H1 (cell line): Measurements from ENCODE around the gene ARHGAP8. TPM values are rescaled to one million over a fixed set of nuclear protein-coding genes. Genes with fewer than 3 reads are reported as not detected.

Source experiments
- CTCF ChIA-PET: fragments of 300-600 bp; sonication (Branson Sonifier 250); formaldehyde crosslinking; loops from one replicate; lab custom pipeline; 2021; ENCODE audit not compliant: partially characterized antibody; lab: Charles Lee
- POLR2A ChIA-PET: fragments of 300-600 bp; sonication (Branson Sonifier 250); formaldehyde crosslinking; loops from one replicate; lab custom pipeline; 2021; ENCODE audit warnings: inconsistent platforms; ENCODE audit not compliant: partially characterized antibody; lab: Charles Lee
- DNase-seq, 2 experiments: peaks; one replicate each; pipeline versions ENCODE4 v3.0.0 to v3.0.0-alpha.2; 2010 to 2022; ENCODE audit warnings: low spot score in 2 of 2, low read depth in 1 of 2, mixed read lengths in 1 of 2
- FAIRE-seq: peaks from 2 replicates; lab custom pipeline; 2011; peaks lifted over from hg19 to GRCh38; lab: Jason Lieb, UNC
- H2AFZ ChIP-seq: 2 replicates; pipeline ENCODE4 v1.8.1; 2012; ENCODE audit warnings: low read length, inconsistent platforms
- H2AK5ac ChIP-seq: 2 replicates; pipeline ENCODE4 v1.6.1; 2013; ENCODE audit warnings: low read depth, low read length
- H2BK120ac ChIP-seq: replicated peaks from 2 replicates; pipeline ENCODE3; 2013; ENCODE audit warnings: low read depth, low read length, inconsistent platforms
- H2BK12ac ChIP-seq: 2 replicates; pipeline ENCODE4 v1.6.1; 2013; ENCODE audit warnings: low read depth, low read length
- H2BK15ac ChIP-seq: 2 replicates; pipeline ENCODE4 v1.6.1; 2013; ENCODE audit warnings: low read length
- H2BK20ac ChIP-seq: 2 replicates; pipeline ENCODE4 v1.6.1; 2013; ENCODE audit warnings: low read length
- H2BK5ac ChIP-seq: 2 replicates; pipeline ENCODE4 v1.6.1; 2013; ENCODE audit warnings: low read depth, low read length
- H3K14ac ChIP-seq: 2 replicates; pipeline ENCODE4 v1.6.1; 2013; ENCODE audit warnings: inconsistent platforms; ENCODE audit not compliant: insufficient read length
- H3K18ac ChIP-seq: 2 replicates; pipeline ENCODE4 v1.6.1; 2013; ENCODE audit warnings: low read length; ENCODE audit errors: extremely low read depth
- H3K23ac ChIP-seq: 2 replicates; pipeline ENCODE4 v1.6.1; 2013; ENCODE audit warnings: inconsistent platforms; ENCODE audit not compliant: insufficient read length
- H3K23me2 ChIP-seq: 2 replicates; pipeline ENCODE4 v1.6.1; 2013; ENCODE audit warnings: low read depth, low read length
- H3K27ac ChIP-seq: 2 replicates; pipeline ENCODE4 v1.6.1; 2011; ENCODE audit warnings: low read depth, low read length, inconsistent platforms
- H3K27me3 ChIP-seq, 4 experiments: replicated peaks in 1 of 4; 1 replicate in 1 of 4; 2 replicates in 3 of 4; pipeline versions ENCODE4 v1.6.1 to v1.8.1; 2011 to 2013; ENCODE audit warnings: low read length in 3 of 4, mild to moderate bottlenecking in 3 of 4, inconsistent platforms in 2 of 4, mixed read lengths in 2 of 4, moderate library complexity in 1 of 4; ENCODE audit not compliant: control insufficient read depth in 3 of 4, insufficient read depth in 3 of 4; ENCODE audit errors: extremely low read depth in 1 of 4
- H3K36me3 ChIP-seq, 4 experiments: 2 replicates each; pipeline versions ENCODE4 v1.6.1 to v1.8.1; 2011 to 2013; ENCODE audit warnings: mild to moderate bottlenecking in 4 of 4, low read length in 3 of 4, moderate library complexity in 2 of 4, control low read depth in 1 of 4, inconsistent platforms in 1 of 4; ENCODE audit not compliant: insufficient read depth in 4 of 4, control insufficient read depth in 2 of 4
- H3K4ac ChIP-seq: replicated peaks from 2 replicates; pipeline ENCODE3; 2013; ENCODE audit warnings: low read length, low read depth, mixed read lengths, inconsistent platforms; ENCODE audit not compliant: insufficient read length
- H3K4me1 ChIP-seq, 4 experiments: replicated peaks in 1 of 4; 1 replicate in 1 of 4; 2 replicates in 3 of 4; pipeline versions ENCODE4 v1.6.1 to v1.8.1; 2011 to 2013; ENCODE audit warnings: low read length in 3 of 4, inconsistent platforms in 2 of 4, mixed read lengths in 1 of 4; ENCODE audit not compliant: insufficient read depth in 4 of 4, control insufficient read depth in 3 of 4
- H3K4me2 ChIP-seq, 2 experiments: 2 replicates each; pipeline versions ENCODE4 v1.6.1 to v1.8.1; 2011 to 2013; ENCODE audit warnings: low read depth in 2 of 2, low read length in 2 of 2, control low read depth in 1 of 2, inconsistent platforms in 1 of 2, mild to moderate bottlenecking in 1 of 2; ENCODE audit not compliant: insufficient read depth in 1 of 2
- H3K4me3 ChIP-seq, 4 experiments: fragments of 200-600, 300-600 bp in 1 of 4; sonication (generic), shearing (Covaris generic), sonication (Bioruptor Twin) in 1 of 4; 2 replicates each; pipeline versions ENCODE4 v1.5.1 to v1.8.1; 2011 to 2016; ENCODE audit warnings: low read length in 4 of 4, low read depth in 3 of 4, control low read depth in 2 of 4, inconsistent platforms in 2 of 4, mild to moderate bottlenecking in 2 of 4, mixed read lengths in 1 of 4, moderate library complexity in 1 of 4; ENCODE audit not compliant: insufficient read depth in 2 of 4; ENCODE audit errors: extremely low read depth in 1 of 4
- H3K56ac ChIP-seq: replicated peaks from 2 replicates; pipeline ENCODE3; 2013; ENCODE audit warnings: low read depth, mild to moderate bottlenecking, mixed read lengths, low read length, inconsistent platforms; ENCODE audit not compliant: insufficient read length
- H3K79me1 ChIP-seq: 2 replicates; pipeline ENCODE4 v1.6.1; 2013; ENCODE audit warnings: low read depth, low read length, control low read depth
- H3K79me2 ChIP-seq, 2 experiments: 2 replicates each; pipeline versions ENCODE4 v1.6.1 to v1.8.1; 2012 to 2013; ENCODE audit warnings: low read length in 2 of 2, mild to moderate bottlenecking in 2 of 2, inconsistent platforms in 1 of 2; ENCODE audit not compliant: insufficient read depth in 2 of 2, control insufficient read depth in 1 of 2
- H3K9ac ChIP-seq, 4 experiments: replicated peaks in 1 of 4; 1 replicate in 1 of 4; 2 replicates in 3 of 4; pipeline versions ENCODE4 v1.6.1 to v1.8.1; 2011 to 2013; ENCODE audit warnings: low read depth in 3 of 4, low read length in 3 of 4, control low read depth in 2 of 4, mild to moderate bottlenecking in 2 of 4, moderate library complexity in 2 of 4, inconsistent platforms in 1 of 4; ENCODE audit errors: extremely low read depth in 1 of 4
- H3K9me3 ChIP-seq, 2 experiments: 2 replicates each; pipeline versions ENCODE4 v1.6.1 to v1.8.1; 2012 to 2013; ENCODE audit warnings: mild to moderate bottlenecking in 2 of 2, moderate library complexity in 2 of 2, control low read depth in 1 of 2, inconsistent platforms in 1 of 2, low read depth in 1 of 2, low read length in 1 of 2, mixed read lengths in 1 of 2; ENCODE audit not compliant: insufficient read depth in 2 of 2
- H4K20me1 ChIP-seq, 2 experiments: replicated peaks in 1 of 2; 2 replicates each; pipeline versions ENCODE3 to v1.8.1; 2011 to 2013; ENCODE audit warnings: inconsistent platforms in 2 of 2, low read length in 2 of 2, mild to moderate bottlenecking in 1 of 2; ENCODE audit not compliant: insufficient read depth in 2 of 2, control insufficient read depth in 1 of 2
- H4K5ac ChIP-seq: 2 replicates; pipeline ENCODE4 v1.6.1; 2013; ENCODE audit warnings: low read length, low read depth, mixed read lengths, inconsistent platforms; ENCODE audit not compliant: insufficient read length
- H4K8ac ChIP-seq: 2 replicates; pipeline ENCODE4 v1.8.0; 2013; ENCODE audit warnings: mild to moderate bottlenecking, moderate library complexity, low read length, inconsistent platforms; ENCODE audit not compliant: insufficient read depth; ENCODE audit errors: extremely low read depth
- H4K91ac ChIP-seq: replicated peaks from 2 replicates; pipeline ENCODE3; 2013; ENCODE audit warnings: low read length, mixed read lengths, inconsistent platforms; ENCODE audit not compliant: insufficient read length
- BCL11A ChIP-seq, 2 experiments: IDR thresholded peaks; one replicate each; pipeline ENCODE4 v1.6.1; 2011; ENCODE audit warnings: low read depth in 2 of 2, low read length in 2 of 2, mild to moderate bottlenecking in 2 of 2
- GTF2F1 ChIP-seq: IDR thresholded peaks from 2 replicates; pipeline ENCODE4 v1.6.1; 2012; ENCODE audit warnings: low read depth, low read length, improper control_type of control experiment, borderline replicate concordance
- KDM4A ChIP-seq: IDR thresholded peaks from one replicate; pipeline ENCODE4 v1.7.1; 2012; ENCODE audit warnings: low read depth, mild to moderate bottlenecking, moderate library complexity, low read length, inconsistent platforms; ENCODE audit not compliant: severe bottlenecking
- RFX5 ChIP-seq: IDR thresholded peaks from 2 replicates; pipeline ENCODE4 v1.6.1; 2011; ENCODE audit warnings: low read depth, low read length, improper control_type of control experiment, borderline replicate concordance
- RNF2 ChIP-seq: fragments of 200-900, 300-1000 bp; sonication (generic); IDR thresholded peaks from 2 replicates; pipeline ENCODE4 v1.7.1; 2016; ENCODE audit warnings: borderline replicate concordance, low read depth, mild to moderate bottlenecking, antibody characterized with exemption, low read length; ENCODE audit not compliant: poor library complexity, severe bottlenecking; ENCODE audit errors: missing control alignments
- SP1 ChIP-seq: IDR thresholded peaks from 2 replicates; pipeline ENCODE4 v1.6.1; 2011; ENCODE audit warnings: low read depth, low read length
- WGBS, 2 experiments: shearing (Covaris generic) in 1 of 2; methylation state at CpG; one replicate each; pipeline versions ENCODE4 v1.1.6 to v1.1.7; 2013 to 2015; ENCODE audit warnings: low lambda C conversion rate in 2 of 2, mixed read lengths in 2 of 2, inconsistent platforms in 1 of 2, low coverage in 1 of 2, missing lambda C conversion rate in 1 of 2; ENCODE audit not compliant: insufficient replicate concordance in 2 of 2, insufficient coverage in 1 of 2, insufficient read length in 1 of 2; ENCODE audit errors: extremely low coverage in 1 of 2, missing lambda C conversion rate in 1 of 2; 5-methylcytosine and 5-hydroxymethylcytosine counted together
- polyA plus RNA-seq, 7 experiments: library from polyadenylated mRNA; depleted of rRNA in 3 of 7; stranded (reverse) in 5 of 7; unstranded in 2 of 7; fragments of >200 nt in 5 of 7; fragments of 200-250 nt in 2 of 7; gene quantifications; 1 replicate in 5 of 7; 2 replicates in 1 of 7; 4 replicates in 1 of 7; pipeline versions ENCODE4 v1.2.1 to v1.2.3, GENCODE V29; 2011 to 2013; ENCODE audit warnings: missing spikeins in 2 of 7, mixed read lengths in 2 of 7
- total RNA-seq: library from RNA; stranded (reverse); fragmentation: NEBNext Ultra II Directional; extraction: Animal tissue kit (Norgen Biotek cat#: 25700); gene quantifications from 2 replicates; pipeline ENCODE4 v1.2.1, GENCODE V29; 2021

The ARHGAP8 gene
- total and polyA plus RNA-seq, 2 of the 8 experiments (the other 6 are each of a cell fraction or from before 2014, with no cell fraction given): 35.6 to 47.7 TPM

DNA sequence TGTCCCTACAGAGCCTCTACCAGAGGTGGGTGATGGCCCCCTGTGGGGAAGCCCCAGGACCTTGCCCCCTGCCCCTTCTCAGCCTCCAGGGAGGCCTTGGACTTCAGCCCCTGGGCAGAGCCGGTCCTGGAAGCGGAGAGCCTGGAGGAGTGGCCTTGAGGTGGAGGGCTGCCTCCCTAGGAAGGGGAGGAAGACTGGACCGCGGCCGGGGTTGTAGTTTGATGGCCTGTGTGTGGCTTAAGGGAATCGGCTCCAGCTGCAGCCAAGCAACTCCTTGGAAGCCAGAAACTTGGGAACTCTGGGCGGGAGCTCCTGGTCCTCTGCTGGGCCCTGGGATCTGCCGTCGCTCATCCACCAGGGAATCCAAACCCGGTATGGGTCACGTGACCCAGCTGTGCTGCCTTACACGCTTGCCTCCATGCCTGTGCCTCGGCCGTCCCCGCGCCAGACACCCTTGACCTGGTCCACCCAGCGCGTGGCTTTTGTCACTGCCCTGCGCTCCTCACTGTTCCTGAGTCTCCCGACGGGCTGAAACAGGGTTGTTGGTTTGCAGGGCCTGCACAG lies 23.5 kb upstream of the ARHGAP8 start:
- 93% methylated on average over 21 of the region's 21 CpGs; no CpG with 5 or more reads in 1 of the 2 experiments for WGBS, 2 experiments
- Histone ChIP-seq H2BK15ac (no peak overlapping the region), H3K23ac (no peak overlapping the region), H4K5ac (no peak overlapping the region), H2AFZ (no peak overlapping the region), H3K18ac (no peak overlapping the region), H2BK120ac (no peak overlapping the region), H3K79me2 (no peaks in the 10 kb centered on the region), H4K20me1 (peaks cover 0 to 14% of the 10 kb centered on the region in 2 experiments), H3K23me2 (no peaks in the 10 kb centered on the region), H3K9me3 (no peaks in the 10 kb centered on the region), H3K4me1 (peaks cover 0 to 2% (median 0%) of the 10 kb centered on the region in 4 experiments; a peak in 1 of 7 replicates), H2BK5ac (no peak overlapping the region), H3K4me2 (no peak overlapping the region), H3K4me3 (no peak overlapping the region), H2AK5ac (no peak overlapping the region), H3K9ac (no peak overlapping the region), H3K36me3 (no peaks in the 10 kb centered on the region; a peak in 1 of 8 replicates), H4K91ac (no peak overlapping the region), H3K56ac (no peak overlapping the region), H3K27me3 (no peaks in the 10 kb centered on the region), H3K79me1 (no peaks in the 10 kb centered on the region), H3K14ac (no peak overlapping the region), H2BK20ac (no peak overlapping the region), H4K8ac (peak overlapping the region; percentile 28), H3K27ac (no peak overlapping the region), H3K4ac (no peak overlapping the region), H2BK12ac (no peak overlapping the region)
- no peak for DNase-seq
- POLR2A ChIA-PET: no interaction called here
- FAIRE-seq: no peak
- TF ChIP-seq KDM4A (no peak), BCL11A (IDR thresholded peaks at IDR 0.05; ENCODE audit: low read depth in 2 of 2, low read length in 2 of 2) (no peak), SP1 (no peak), RFX5 (no peak), RNF2 (no peak), GTF2F1 (no peak)
- CTCF ChIA-PET: interaction anchor here (1.0 to 1.7 kb wide), 2 partner anchors 15 to 32 kb away, joined by 3 read pairs; no protein-coding TSS in a partner anchor
